Right lobe of liver (tissue), 6 donors: ENCODE results near the gene HOXD11. TPM values are rescaled to one million over a fixed set of nuclear protein-coding genes. Genes with fewer than 3 reads are reported as not detected.

Experiments used
- ATAC-seq, 4 donors: fragments of 200-7000 bp; cut with Tn5 transposase; one replicate each; pipeline ENCODE4 v1.9.1; 2020; ENCODE audit warnings: mild to moderate bottlenecking in 4 of 4, moderate library complexity in 4 of 4
- DNase-seq, 3 donors: peaks; one replicate each; pipeline ENCODE4 v3.0.0-alpha.2; 2020
- H3K27ac ChIP-seq, 3 donors: fragments of 200-600 bp; one replicate each; pipeline ENCODE4 v1.8.0; 2022
- H3K27me3 ChIP-seq, 2 donors: fragments of 200-600 bp; one replicate each; pipeline ENCODE4 v1.8.0; 2022
- H3K36me3 ChIP-seq, 4 donors: fragments of 200-600 bp; sonication (generic) in 1 of 4; one replicate each; pipeline versions ENCODE4 v1.5.1 to v1.8.0; 2017 to 2022; ENCODE audit warnings: control low read depth in 1 of 4
- H3K4me1 ChIP-seq, 4 donors: fragments of 200-600 bp; sonication (generic) in 1 of 4; one replicate each; pipeline versions ENCODE4 v1.5.1 to v1.8.0; 2017 to 2022; ENCODE audit warnings: control low read depth in 1 of 4
- H3K4me3 ChIP-seq, 3 donors: fragments of 200-600 bp; one replicate each; pipeline ENCODE4 v1.8.0; 2022
- H3K9me3 ChIP-seq, 4 donors: fragments of 200-600 bp; sonication (generic) in 1 of 4; one replicate each; pipeline versions ENCODE4 v1.5.1 to v1.8.0; 2017 to 2022; ENCODE audit warnings: control low read depth in 1 of 4
- CTCF ChIP-seq, 4 donors: fragments of 200-600 bp in 3 of 4; fragments of 450-650 bp in 1 of 4; IDR thresholded peaks; one replicate each; pipeline versions ENCODE4 v1.5.1 to v1.8.0; 2016 to 2022; ENCODE audit warnings: antibody characterized with exemption in 4 of 4, mild to moderate bottlenecking in 2 of 4
- POLR2A ChIP-seq: fragments of 450-650 bp; IDR thresholded peaks from one replicate; pipeline ENCODE4 v1.6.1; 2017; ENCODE audit warnings: antibody characterized with exemption, mild to moderate bottlenecking
- WGBS: methylation state at CpG from one replicate; pipeline ENCODE4 v1.1.6; 2018; ENCODE audit warnings: low coverage, low lambda C conversion rate; ENCODE audit not compliant: insufficient coverage; ENCODE audit errors: missing lambda C conversion rate; 5-methylcytosine and 5-hydroxymethylcytosine counted together
- intact Hi-C, 2 donors: fragments of 100-400 bp; cut with DNase I; formaldehyde crosslinking; loops; one replicate each; pipeline versions ENCODE4 v1.11.2 to v1.14.1; 2022
- total RNA-seq, 6 experiments: library from RNA; depleted of rRNA in 2 of 6; stranded (reverse); fragments of >200 nt in 2 of 6; fragmentation: NEBNext Ultra II Directional in 3 of 6; extraction: Animal tissue kit (Norgen Biotek cat#: 25700) in 3 of 6; gene quantifications; one replicate each; pipeline versions ENCODE4 v1.1.0 to v1.2.4, GENCODE V29; 2016 to 2023
- donor health status: DM: no; HTN: yes; CAD: no.
- donor health status: DM: no; HTN: no; CAD: no.
- donor health status: DM: no; HTN: no; CAD: no.
- donor health status: DM: no; HTN: yes; CAD: no.
- donor health status: DM: no; HTN: yes; CAD: no.

Gene HOXD11
- total RNA-seq, 6 experiments from 2014 or later: not detected

- Histone ChIP-seq H3K4me1 (peaks cover 0 to 12% (median 0%) of the 10 kb centered on the region in 4 donors), H3K9me3 (no peaks in the 10 kb centered on the region), H3K36me3 (no peaks in the 10 kb centered on the region), H3K27ac (no peak overlapping the region), H3K27me3 (peaks cover 28 to 79% of the 10 kb centered on the region in 2 donors), H3K4me3 (no peak overlapping the region)
- ATAC-seq: no peak
- intact Hi-C loops: no loop called here
- DNase-seq: no peak
- TF ChIP-seq POLR2A (no peak), CTCF (IDR thresholded peaks at IDR 0.05) (no peak)
- WGBS: 6% methylated on average over 33 of the region's 33 CpGs
Observed at GRCh38 chr2:176132205-176133171, 25.4 kb downstream of the HOXD11 start.

- no peak for ATAC-seq
- Histone ChIP-seq H3K9me3 (no peaks in the 10 kb centered on the region), H3K4me1 (peaks cover 0 to 12% (median 0%) of the 10 kb centered on the region in 4 donors), H3K27me3 (peaks cover 33 to 81% of the 10 kb centered on the region in 2 donors), H3K4me3 (no peak overlapping the region), H3K27ac (no peak overlapping the region), H3K36me3 (no peaks in the 10 kb centered on the region)
- intact Hi-C loops: no loop called here
- no peak for TF ChIP-seq CTCF (IDR thresholded peaks at IDR 0.05)
- no peak for TF ChIP-seq POLR2A
- DNase-seq: no peak
Observed at GRCh38 chr2:176133389-176133788, 26.3 kb downstream of the HOXD11 start.

- intact Hi-C loops: no loop called here
- Histone ChIP-seq H3K4me3 (no peak overlapping the region), H3K9me3 (no peaks in the 10 kb centered on the region), H3K27ac (no peak overlapping the region), H3K36me3 (no peaks in the 10 kb centered on the region), H3K27me3 (peaks cover 38 to 79% of the 10 kb centered on the region in 2 donors), H3K4me1 (peaks cover 0 to 12% (median 0%) of the 10 kb centered on the region in 4 donors)
- 17% methylated on average over 4 of the region's 4 CpGs for WGBS
- ATAC-seq (no peak), DNase-seq (no peak)
- no peak for TF ChIP-seq POLR2A
- no peak for TF ChIP-seq CTCF (IDR thresholded peaks at IDR 0.05)
Observed at GRCh38 chr2:176134035-176134434, 27.0 kb downstream of the HOXD11 start.

- intact Hi-C loops: no loop called here
- Histone ChIP-seq H3K27me3 (peaks cover 42 to 79% of the 10 kb centered on the region in 2 donors), H3K9me3 (no peaks in the 10 kb centered on the region), H3K4me3 (no peak overlapping the region), H3K4me1 (peaks cover 0 to 13% (median 0%) of the 10 kb centered on the region in 4 donors), H3K36me3 (no peaks in the 10 kb centered on the region), H3K27ac (no peak overlapping the region)
- DNase-seq (no peak), ATAC-seq (no peak)
- TF ChIP-seq POLR2A (no peak), CTCF (IDR thresholded peaks at IDR 0.05) (peak in 1 of 4 donors; percentile 4)
Observed at GRCh38 chr2:176135035-176135440, 28.0 kb downstream of the HOXD11 start.
